Fibroblast of skin of abdomen (primary cell): ENCODE data around the gene ADAP1.
A peak's percentile ranks its signal among the peaks of the same experiment; 100 is the strongest.

ENCODE experiments used
- DNase-seq: peaks from one replicate; pipeline ENCODE4 v3.0.0-alpha.2; 2013

The ADAP1 gene

GRCh38 chr7:921581-922333, 32.7 kb downstream of the ADAP1 start:
- no peak for DNase-seq

- no peak for DNase-seq
Measured at GRCh38 chr7:921071-921461, 33.4 kb downstream of the ADAP1 start.

- DNase-seq = no peak
Measured at GRCh38 chr7:920351-921070, 34.0 kb downstream of the ADAP1 start.

- no peak for DNase-seq
Measured at GRCh38 chr7:919924-920341, 34.5 kb downstream of the ADAP1 start.

- DNase-seq = no peak
Measured at GRCh38 chr7:919114-919442, 35.4 kb downstream of the ADAP1 start.

GRCh38 chr7:918441-919113, 35.9 kb downstream of the ADAP1 start:
- DNase-seq = no peak

GRCh38 chr7:918118-918425, 36.4 kb downstream of the ADAP1 start:
- no peak for DNase-seq

GRCh38 chr7:917255-918117, 37.0 kb downstream of the ADAP1 start:
- DNase-seq = no peak

GRCh38 chr7:916291-916941, 38.1 kb downstream of the ADAP1 start:
- no peak for DNase-seq

- DNase-seq = no peak
Measured at GRCh38 chr7:915291-916218, 38.9 kb downstream of the ADAP1 start.

- no peak for DNase-seq
Measured at GRCh38 chr7:914521-915194, 39.8 kb downstream of the ADAP1 start.

- DNase-seq = no peak
Measured at GRCh38 chr7:913736-914520, 40.6 kb downstream of the ADAP1 start.

- no peak for DNase-seq
Measured at GRCh38 chr7:911791-912480, 42.5 kb downstream of the ADAP1 start.

- DNase-seq = no peak
Measured at GRCh38 chr7:910931-911431, 43.5 kb downstream of the ADAP1 start.

- no peak for DNase-seq
Measured at GRCh38 chr7:910441-910861, 44.0 kb downstream of the ADAP1 start.

GRCh38 chr7:909358-910329, 44.8 kb downstream of the ADAP1 start:
- peak; percentile 25 for DNase-seq

GRCh38 chr7:908591-909357, 45.7 kb downstream of the ADAP1 start:
- DNase-seq = peak; percentile 24
